ENCODE results near the gene FAM174C.

FAM174C gene

GRCh38 chr19:1286487-1287353, 11.4 kb downstream of the FAM174C start:
- DNase-seq (ENCODE audit: low read depth, low spot score) = no peak

GRCh38 chr19:1287354-1288225, 12.3 kb downstream of the FAM174C start:
- DNase-seq (ENCODE audit: low read depth, low spot score) = no peak

GRCh38 chr19:1288226-1288612, 12.9 kb downstream of the FAM174C start:
- DNase-seq (ENCODE audit: low read depth, low spot score) = no peak

GRCh38 chr19:1288833-1289685, 13.7 kb downstream of the FAM174C start:
- DNase-seq (ENCODE audit: low read depth, low spot score) = no peak

GRCh38 chr19:1289686-1290025, 14.3 kb downstream of the FAM174C start:
- no peak for DNase-seq (ENCODE audit: low read depth, low spot score)

- DNase-seq (ENCODE audit: low read depth, low spot score) = no peak
Observed at GRCh38 chr19:1290196-1290702, 14.9 kb downstream of the FAM174C start.

GRCh38 chr19:1290703-1291651, 15.6 kb downstream of the FAM174C start:
- no peak for DNase-seq (ENCODE audit: low read depth, low spot score)

- DNase-seq (ENCODE audit: low read depth, low spot score) = no peak
Observed at GRCh38 chr19:1291761-1292418, 16.6 kb downstream of the FAM174C start.

GRCh38 chr19:1292419-1293151, 17.3 kb downstream of the FAM174C start:
- DNase-seq (ENCODE audit: low read depth, low spot score) = no peak

GRCh38 chr19:1293782-1294604, 18.7 kb downstream of the FAM174C start:
- no peak for DNase-seq (ENCODE audit: low read depth, low spot score)

GRCh38 chr19:1294688-1295087, 19.4 kb downstream of the FAM174C start:
- no peak for DNase-seq (ENCODE audit: low read depth, low spot score)

- no peak for DNase-seq (ENCODE audit: low read depth, low spot score)
Observed at GRCh38 chr19:1295169-1296012, 20.1 kb downstream of the FAM174C start.

- no peak for DNase-seq (ENCODE audit: low read depth, low spot score)
Observed at GRCh38 chr19:1296078-1296477, 20.7 kb downstream of the FAM174C start.

GRCh38 chr19:1296575-1297271, 21.4 kb downstream of the FAM174C start:
- no peak for DNase-seq (ENCODE audit: low read depth, low spot score)

- DNase-seq (ENCODE audit: low read depth, low spot score) = no peak
Observed at GRCh38 chr19:1298235-1298634, 22.9 kb downstream of the FAM174C start.

- DNase-seq (ENCODE audit: low read depth, low spot score) = no peak
Observed at GRCh38 chr19:1299801-1300200, 24.5 kb downstream of the FAM174C start.
